Fibroblast of the aortic adventitia (primary cell): ENCODE data around the gene C1QL3. TPM values are rescaled to one million over a fixed set of nuclear protein-coding genes. Genes with fewer than 3 reads are reported as not detected.
A peak's percentile ranks its signal among the peaks of the same experiment; 100 is the strongest.

Experiments used
- DNase-seq: peaks from one replicate; pipeline ENCODE4 v3.0.0-alpha.2; 2010; ENCODE audit warnings: low read depth
- H3K4me3 ChIP-seq: 2 replicates; pipeline ENCODE4 v1.5.1; 2011; ENCODE audit warnings: low read depth, mild to moderate bottlenecking, control low read depth, low read length, moderate library complexity
- total RNA-seq: library from RNA; depleted of rRNA; stranded (reverse); fragments of >200 nt; gene quantifications from 2 replicates; pipeline ENCODE4 v1.2.3, GENCODE V29; 2012; ENCODE audit warnings: low replicate concordance
- TF ChIP-seq, protein P1 (sequence below): IDR thresholded peaks from 2 replicates; pipeline ENCODE4 v1.5.1; 2011; ENCODE audit warnings: mild to moderate bottlenecking, low read length, control low read depth, inconsistent platforms; ENCODE audit not compliant: insufficient read depth

C1QL3 gene
- total RNA-seq = 0.09 TPM in 1 of 2 replicates, not detected in the other

DNA sequence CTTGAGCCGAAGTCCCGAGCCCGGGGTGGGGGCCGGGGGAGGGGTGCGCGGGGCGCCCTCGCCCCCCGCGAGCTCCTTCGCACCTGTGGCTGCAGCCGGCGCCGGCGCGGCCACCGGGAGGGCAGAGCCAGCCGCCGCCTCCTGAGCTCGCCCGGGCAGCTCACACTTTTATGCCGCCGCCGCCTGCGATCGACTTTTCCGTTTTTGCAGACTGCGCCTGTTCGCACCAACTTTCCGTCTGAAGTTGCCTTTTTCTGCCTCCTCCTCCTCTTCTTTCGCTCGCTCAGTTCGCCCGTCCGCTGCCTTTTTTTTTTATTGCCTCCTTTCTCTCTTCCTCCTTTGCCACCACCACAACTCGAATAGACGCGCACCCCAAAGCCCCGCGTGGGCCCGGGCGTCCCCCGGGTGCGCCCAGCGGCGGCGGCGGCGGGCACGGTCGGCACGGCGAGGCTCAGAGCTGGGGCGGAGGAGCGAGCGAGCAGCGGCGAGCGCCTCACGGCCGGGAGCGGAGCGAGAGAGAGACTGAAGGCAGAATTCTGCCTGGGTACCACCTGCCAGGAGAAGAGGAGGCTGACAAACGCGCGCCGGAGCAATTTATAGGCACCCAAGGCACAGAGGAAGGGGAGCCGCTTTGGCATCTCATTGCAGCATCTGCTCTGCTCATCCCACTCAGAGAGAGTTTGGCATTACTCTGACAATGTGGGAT lies at the start of gene C1QL3:
TSS of gene C1QL3 (minus strand) at position 569 of the 706 bp plus-strand sequence. CDS start 814 bp downstream, outside the sequence.
- peak; percentile 15 for DNase-seq
- H3K4me3 ChIP-seq = peak within 1 kb of the TSS; percentile 57
- TF ChIP-seq, protein P1, sequence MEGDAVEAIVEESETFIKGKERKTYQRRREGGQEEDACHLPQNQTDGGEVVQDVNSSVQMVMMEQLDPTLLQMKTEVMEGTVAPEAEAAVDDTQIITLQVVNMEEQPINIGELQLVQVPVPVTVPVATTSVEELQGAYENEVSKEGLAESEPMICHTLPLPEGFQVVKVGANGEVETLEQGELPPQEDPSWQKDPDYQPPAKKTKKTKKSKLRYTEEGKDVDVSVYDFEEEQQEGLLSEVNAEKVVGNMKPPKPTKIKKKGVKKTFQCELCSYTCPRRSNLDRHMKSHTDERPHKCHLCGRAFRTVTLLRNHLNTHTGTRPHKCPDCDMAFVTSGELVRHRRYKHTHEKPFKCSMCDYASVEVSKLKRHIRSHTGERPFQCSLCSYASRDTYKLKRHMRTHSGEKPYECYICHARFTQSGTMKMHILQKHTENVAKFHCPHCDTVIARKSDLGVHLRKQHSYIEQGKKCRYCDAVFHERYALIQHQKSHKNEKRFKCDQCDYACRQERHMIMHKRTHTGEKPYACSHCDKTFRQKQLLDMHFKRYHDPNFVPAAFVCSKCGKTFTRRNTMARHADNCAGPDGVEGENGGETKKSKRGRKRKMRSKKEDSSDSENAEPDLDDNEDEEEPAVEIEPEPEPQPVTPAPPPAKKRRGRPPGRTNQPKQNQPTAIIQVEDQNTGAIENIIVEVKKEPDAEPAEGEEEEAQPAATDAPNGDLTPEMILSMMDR = no peak

DNA sequence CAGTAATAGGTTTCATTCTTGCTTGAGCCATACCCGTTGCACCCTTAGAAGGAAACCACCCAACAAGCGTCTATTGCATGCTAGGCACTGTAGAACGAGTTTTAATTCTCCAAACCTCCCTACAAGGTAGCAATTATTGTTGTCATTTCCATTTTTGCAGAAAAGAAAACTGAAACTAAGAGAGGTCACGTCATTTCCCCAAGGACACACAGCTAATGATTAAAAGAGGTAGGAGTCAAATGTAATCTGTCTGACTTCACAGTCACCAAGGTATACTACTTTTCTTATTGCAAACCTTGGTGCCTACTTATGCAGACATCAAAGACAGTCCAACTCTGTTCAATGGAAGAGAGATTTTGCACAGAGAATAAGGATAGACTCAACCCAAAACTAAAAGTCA lies 49.1 kb upstream of the C1QL3 start:
- no peak overlapping the region for H3K4me3 ChIP-seq
- no peak for DNase-seq
- TF ChIP-seq, protein P1 = no peak

DNA sequence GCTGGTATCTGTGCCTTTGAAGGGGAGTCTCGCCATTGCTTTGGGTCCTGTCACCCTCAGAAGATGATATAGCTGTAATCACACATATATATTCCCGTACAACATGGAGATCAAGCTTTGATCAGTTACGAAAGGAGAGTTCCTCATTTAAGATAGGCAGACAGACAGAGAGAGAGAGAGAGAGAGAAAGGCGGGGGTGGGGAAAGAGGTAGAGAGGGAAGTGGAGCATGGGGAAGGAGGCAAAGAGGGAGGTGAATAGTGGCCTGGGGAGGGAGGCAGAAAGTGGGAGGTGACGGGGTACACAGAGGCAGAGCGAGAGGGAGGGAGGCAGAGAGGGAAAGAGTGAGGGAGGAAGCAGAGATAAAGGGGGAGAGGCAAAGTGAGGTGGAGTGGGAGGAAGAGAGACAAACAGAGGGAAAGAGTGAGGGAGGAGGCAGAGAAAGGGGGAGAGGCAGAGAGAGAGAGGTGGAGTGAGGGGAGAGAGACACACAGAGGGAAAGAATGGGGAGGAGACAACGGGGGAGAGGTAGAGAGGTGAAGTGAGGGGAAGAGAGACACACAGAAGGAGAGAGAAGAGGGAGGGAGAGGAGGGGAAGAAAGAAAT lies 44.6 kb upstream of the C1QL3 start:
- DNase-seq = no peak
- TF ChIP-seq, protein P1 = no peak
- no peak overlapping the region for H3K4me3 ChIP-seq

DNA sequence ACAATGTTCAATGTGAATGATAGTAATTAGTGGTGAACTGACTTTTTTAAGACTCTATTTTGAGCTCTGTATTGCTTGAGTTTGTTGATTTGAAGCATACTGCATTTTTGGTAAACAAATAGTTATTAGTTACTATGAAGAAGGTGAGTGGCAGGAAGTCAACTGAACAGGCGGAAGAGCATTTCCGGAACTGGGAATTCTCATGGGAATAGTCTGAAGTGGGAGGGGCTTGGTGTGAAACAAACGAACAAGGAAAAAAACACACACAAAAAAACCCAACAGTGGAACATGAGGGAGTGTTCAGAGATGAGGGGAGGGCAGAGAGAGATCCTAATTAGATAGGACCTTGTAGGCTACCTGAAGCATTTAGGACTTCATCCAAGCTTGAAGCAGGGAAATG lies 43.9 kb upstream of the C1QL3 start:
- H3K4me3 ChIP-seq = no peak overlapping the region
- peak; percentile 2 for DNase-seq
- TF ChIP-seq, protein P1 = no peak

DNA sequence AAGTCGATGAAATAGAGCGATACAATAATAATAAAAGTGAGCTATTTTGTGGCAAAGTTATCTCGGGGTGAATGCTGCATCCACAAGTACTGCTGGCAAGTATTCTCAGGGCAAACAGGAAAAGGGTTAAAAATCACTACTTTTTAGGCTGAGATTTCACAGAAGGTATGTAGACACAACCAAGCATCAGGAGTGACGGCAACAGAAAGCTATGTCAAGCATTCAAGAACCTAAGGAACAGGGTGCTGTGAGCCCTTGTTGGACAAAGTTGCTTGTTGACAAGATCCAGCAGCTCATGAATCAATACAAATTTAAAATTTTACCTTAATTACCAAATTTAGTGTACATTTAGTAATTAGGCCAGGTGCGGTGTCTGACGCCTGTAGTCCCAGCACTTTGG lies 41.2 kb upstream of the C1QL3 start:
- no peak overlapping the region for H3K4me3 ChIP-seq
- TF ChIP-seq, protein P1 = no peak
- DNase-seq = no peak

DNA sequence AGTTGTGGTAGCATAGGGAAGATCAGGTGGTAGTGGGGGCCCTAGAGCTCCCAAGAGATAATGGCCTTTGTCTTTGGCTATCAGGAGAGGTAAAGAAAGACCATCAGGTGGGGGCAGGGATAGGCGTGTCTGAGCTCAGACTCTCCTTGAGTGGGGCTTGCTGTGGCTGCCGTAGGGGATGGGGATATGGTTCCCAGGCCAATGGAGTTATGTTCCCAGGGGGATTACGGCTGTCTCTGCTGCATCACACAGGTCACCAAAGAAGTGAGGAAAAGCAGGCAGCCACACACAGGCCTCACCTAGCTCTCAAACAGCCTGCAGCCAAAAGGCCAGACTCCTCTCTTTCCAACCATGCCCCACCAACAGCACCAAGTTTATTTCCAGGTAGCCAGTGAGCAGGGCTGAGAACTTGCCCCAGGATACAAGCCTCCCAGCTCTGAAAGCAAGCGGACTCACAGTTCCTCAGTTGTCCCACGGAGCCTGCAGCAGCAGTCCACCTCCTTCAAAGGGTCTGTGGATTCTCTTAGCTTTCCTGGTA lies 37.6 kb upstream of the C1QL3 start:
- DNase-seq = no peak
- H3K4me3 ChIP-seq = no peak overlapping the region
- TF ChIP-seq, protein P1 = no peak
